ENCODE results near the gene PKD2L1.

PKD2L1 gene

GRCh38 chr10:100341953-100342626 is 12.1 kb upstream of the PKD2L1 start:
- Histone ChIP-seq H3K4me1 (ENCODE audit: control insufficient read depth, insufficient read depth, low read length) (peaks cover 7% of the 10 kb centered on the region), H3K36me3 (ENCODE audit: control insufficient read depth, insufficient read depth, low read length) (no peaks in the 10 kb centered on the region), H3K9me3 (ENCODE audit: control insufficient read depth, insufficient read depth, low read length) (no peaks in the 10 kb centered on the region), H3K4me3 (ENCODE audit: low read depth, low read length) (no peak overlapping the region), H3K9ac (ENCODE audit: low read depth, low read length) (no peak overlapping the region), H3K27me3 (ENCODE audit: control insufficient read depth, insufficient read depth, low read length) (no peaks in the 10 kb centered on the region)

GRCh38 chr10:100340948-100341847 is 11.2 kb upstream of the PKD2L1 start:
- no peaks in the 10 kb centered on the region for H3K36me3 ChIP-seq (ENCODE audit: control insufficient read depth, insufficient read depth, low read length)
- peaks cover 7% of the 10 kb centered on the region for H3K4me1 ChIP-seq (ENCODE audit: control insufficient read depth, insufficient read depth, low read length)
- no peak overlapping the region for H3K9ac ChIP-seq (ENCODE audit: low read depth, low read length)
- H3K4me3 ChIP-seq (ENCODE audit: low read depth, low read length), result no peak overlapping the region
- no peaks in the 10 kb centered on the region for H3K27me3 ChIP-seq (ENCODE audit: control insufficient read depth, insufficient read depth, low read length)
- no peaks in the 10 kb centered on the region for H3K9me3 ChIP-seq (ENCODE audit: control insufficient read depth, insufficient read depth, low read length)

GRCh38 chr10:100339236-100339635 is 9.2 kb upstream of the PKD2L1 start:
- Histone ChIP-seq H3K36me3 (ENCODE audit: control insufficient read depth, insufficient read depth, low read length) (no peaks in the 10 kb centered on the region), H3K4me1 (ENCODE audit: control insufficient read depth, insufficient read depth, low read length) (peaks cover 7% of the 10 kb centered on the region), H3K4me3 (ENCODE audit: low read depth, low read length) (no peak overlapping the region), H3K27me3 (ENCODE audit: control insufficient read depth, insufficient read depth, low read length) (no peaks in the 10 kb centered on the region), H3K9ac (ENCODE audit: low read depth, low read length) (no peak overlapping the region), H3K9me3 (ENCODE audit: control insufficient read depth, insufficient read depth, low read length) (no peaks in the 10 kb centered on the region)

GRCh38 chr10:100338434-100339036 is 8.5 kb upstream of the PKD2L1 start:
- Histone ChIP-seq H3K4me3 (ENCODE audit: low read depth, low read length) (no peak overlapping the region), H3K9ac (ENCODE audit: low read depth, low read length) (no peak overlapping the region), H3K4me1 (ENCODE audit: control insufficient read depth, insufficient read depth, low read length) (peaks cover 7% of the 10 kb centered on the region), H3K9me3 (ENCODE audit: control insufficient read depth, insufficient read depth, low read length) (no peaks in the 10 kb centered on the region), H3K27me3 (ENCODE audit: control insufficient read depth, insufficient read depth, low read length) (no peaks in the 10 kb centered on the region), H3K36me3 (ENCODE audit: control insufficient read depth, insufficient read depth, low read length) (no peaks in the 10 kb centered on the region)

DNA sequence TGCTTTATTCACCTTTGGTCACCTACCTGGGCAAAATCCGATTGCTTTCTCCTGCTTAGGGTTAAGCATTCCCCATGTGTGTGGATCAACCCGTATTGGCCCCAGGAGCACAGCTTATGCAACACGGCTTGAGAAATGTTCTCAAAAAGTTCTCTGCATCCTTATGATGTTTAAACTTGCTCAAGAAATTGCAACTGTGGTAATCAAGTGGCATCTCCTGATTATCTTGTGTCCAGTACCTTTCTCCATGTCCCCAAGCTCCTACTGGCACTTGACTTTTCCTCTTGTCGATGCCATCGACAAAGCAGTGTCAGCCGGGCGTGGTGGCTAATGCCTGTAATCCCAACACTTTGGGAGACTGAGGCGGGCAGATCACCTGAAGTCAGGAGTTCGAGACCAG is 4.7 kb upstream of the PKD2L1 start:
- H3K4me1 ChIP-seq (ENCODE audit: control insufficient read depth, insufficient read depth, low read length), result no peaks in the 10 kb centered on the region
- H3K4me3 ChIP-seq (ENCODE audit: low read depth, low read length), result no peak overlapping the region
- H3K27me3 ChIP-seq (ENCODE audit: control insufficient read depth, insufficient read depth, low read length), result peaks cover 2% of the 10 kb centered on the region
- no peak overlapping the region for H3K9ac ChIP-seq (ENCODE audit: low read depth, low read length)
- H3K9me3 ChIP-seq (ENCODE audit: control insufficient read depth, insufficient read depth, low read length), result no peaks in the 10 kb centered on the region
- no peaks in the 10 kb centered on the region for H3K36me3 ChIP-seq (ENCODE audit: control insufficient read depth, insufficient read depth, low read length)

DNA sequence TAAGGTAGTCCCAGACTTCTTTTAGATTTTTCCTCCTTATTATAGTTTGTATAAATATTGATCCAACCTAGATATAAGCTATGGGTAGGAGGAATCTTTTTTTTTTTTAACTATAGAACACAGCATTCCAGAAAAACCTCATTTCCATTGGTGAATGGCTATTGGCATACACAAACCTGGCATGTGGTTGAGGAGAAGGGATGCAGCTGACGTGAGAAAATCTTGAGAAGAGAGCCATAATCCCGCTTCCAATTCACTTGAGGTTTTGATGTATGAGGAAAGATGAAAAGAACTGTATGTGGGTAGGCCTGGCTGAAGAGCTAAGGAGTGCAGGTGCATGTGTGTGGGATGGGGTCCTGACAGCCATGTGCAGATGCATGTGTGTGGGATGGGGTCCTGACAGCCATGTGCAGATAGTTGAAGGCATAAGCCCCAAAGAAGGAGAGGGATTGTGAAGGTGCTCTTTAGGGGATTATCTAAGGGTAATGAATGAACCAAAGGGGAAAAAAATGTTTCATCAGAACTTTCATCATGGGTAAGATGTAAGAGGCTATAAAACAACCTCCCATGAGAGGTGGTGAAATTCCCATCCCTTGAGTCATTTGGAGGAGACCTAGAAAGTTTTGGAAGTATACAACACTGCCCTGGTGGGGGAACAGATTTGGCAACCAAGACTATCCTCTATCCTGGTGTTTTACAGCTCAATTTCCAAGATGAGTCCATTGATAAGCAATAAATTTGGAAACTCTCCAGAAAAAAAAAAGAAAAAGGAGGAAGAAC is 3.8 kb upstream of the PKD2L1 start:
- H3K4me3 ChIP-seq (ENCODE audit: low read depth, low read length), result no peak overlapping the region
- H3K4me1 ChIP-seq (ENCODE audit: control insufficient read depth, insufficient read depth, low read length), result no peaks in the 10 kb centered on the region
- no peak overlapping the region for H3K9ac ChIP-seq (ENCODE audit: low read depth, low read length)
- no peaks in the 10 kb centered on the region for H3K9me3 ChIP-seq (ENCODE audit: control insufficient read depth, insufficient read depth, low read length)
- H3K27me3 ChIP-seq (ENCODE audit: control insufficient read depth, insufficient read depth, low read length), result peaks cover 5% of the 10 kb centered on the region
- H3K36me3 ChIP-seq (ENCODE audit: control insufficient read depth, insufficient read depth, low read length), result no peaks in the 10 kb centered on the region

GRCh38 chr10:100333106-100333505 is 3.1 kb upstream of the PKD2L1 start:
- no peaks in the 10 kb centered on the region for H3K9me3 ChIP-seq (ENCODE audit: control insufficient read depth, insufficient read depth, low read length)
- H3K27me3 ChIP-seq (ENCODE audit: control insufficient read depth, insufficient read depth, low read length), result peaks cover 5% of the 10 kb centered on the region
- H3K4me1 ChIP-seq (ENCODE audit: control insufficient read depth, insufficient read depth, low read length), result no peaks in the 10 kb centered on the region
- H3K9ac ChIP-seq (ENCODE audit: low read depth, low read length), result no peak overlapping the region
- no peaks in the 10 kb centered on the region for H3K36me3 ChIP-seq (ENCODE audit: control insufficient read depth, insufficient read depth, low read length)
- no peak overlapping the region for H3K4me3 ChIP-seq (ENCODE audit: low read depth, low read length)

GRCh38 chr10:100328198-100328597 is 1.8 kb downstream of the PKD2L1 start:
- Histone ChIP-seq H3K9ac (ENCODE audit: low read depth, low read length) (no peak overlapping the region), H3K27me3 (ENCODE audit: control insufficient read depth, insufficient read depth, low read length) (peaks cover 11% of the 10 kb centered on the region), H3K9me3 (ENCODE audit: control insufficient read depth, insufficient read depth, low read length) (no peaks in the 10 kb centered on the region), H3K4me1 (ENCODE audit: control insufficient read depth, insufficient read depth, low read length) (no peaks in the 10 kb centered on the region), H3K4me3 (ENCODE audit: low read depth, low read length) (no peak overlapping the region), H3K36me3 (ENCODE audit: control insufficient read depth, insufficient read depth, low read length) (no peaks in the 10 kb centered on the region)

GRCh38 chr10:100327718-100328009 is 2.4 kb downstream of the PKD2L1 start:
- no peaks in the 10 kb centered on the region for H3K9me3 ChIP-seq (ENCODE audit: control insufficient read depth, insufficient read depth, low read length)
- H3K9ac ChIP-seq (ENCODE audit: low read depth, low read length), result no peak overlapping the region
- no peak overlapping the region for H3K4me3 ChIP-seq (ENCODE audit: low read depth, low read length)
- H3K27me3 ChIP-seq (ENCODE audit: control insufficient read depth, insufficient read depth, low read length), result peaks cover 11% of the 10 kb centered on the region
- H3K4me1 ChIP-seq (ENCODE audit: control insufficient read depth, insufficient read depth, low read length), result no peaks in the 10 kb centered on the region
- no peaks in the 10 kb centered on the region for H3K36me3 ChIP-seq (ENCODE audit: control insufficient read depth, insufficient read depth, low read length)

- Histone ChIP-seq H3K4me1 (ENCODE audit: control insufficient read depth, insufficient read depth, low read length) (no peaks in the 10 kb centered on the region), H3K9ac (ENCODE audit: low read depth, low read length) (no peak overlapping the region), H3K36me3 (ENCODE audit: control insufficient read depth, insufficient read depth, low read length) (no peaks in the 10 kb centered on the region), H3K4me3 (ENCODE audit: low read depth, low read length) (no peak overlapping the region), H3K9me3 (ENCODE audit: control insufficient read depth, insufficient read depth, low read length) (no peaks in the 10 kb centered on the region), H3K27me3 (ENCODE audit: control insufficient read depth, insufficient read depth, low read length) (peaks cover 11% of the 10 kb centered on the region)
Observed at GRCh38 chr10:100327007-100327717, 2.9 kb downstream of the PKD2L1 start.

- H3K36me3 ChIP-seq (ENCODE audit: control insufficient read depth, insufficient read depth, low read length), result no peaks in the 10 kb centered on the region
- no peaks in the 10 kb centered on the region for H3K4me1 ChIP-seq (ENCODE audit: control insufficient read depth, insufficient read depth, low read length)
- H3K9me3 ChIP-seq (ENCODE audit: control insufficient read depth, insufficient read depth, low read length), result no peaks in the 10 kb centered on the region
- no peak overlapping the region for H3K4me3 ChIP-seq (ENCODE audit: low read depth, low read length)
- no peak overlapping the region for H3K9ac ChIP-seq (ENCODE audit: low read depth, low read length)
- H3K27me3 ChIP-seq (ENCODE audit: control insufficient read depth, insufficient read depth, low read length), result peaks cover 9% of the 10 kb centered on the region
Observed at GRCh38 chr10:100325158-100325557, 4.9 kb downstream of the PKD2L1 start.

Measured in iPS-15b (cell line).